Stimulated activated CD4-positive, alpha-beta T cell treated with anti-CD3 and anti-CD28 coated beads, Interleukin-15, amount 100 ng/mL, for 1 hour (primary cell): Measurements from ENCODE around the gene LRP1B.

ENCODE experiments used
- DNase-seq, 2 donors: peaks; one replicate each; pipeline ENCODE4 v3.0.0-alpha.2; 2020; ENCODE audit warnings: low read depth in 1 of 2, low spot score in 1 of 2

The LRP1B gene

GRCh38 chr2:142131010-142131669, at the start of gene LRP1B:
Gene LRP1B (minus strand): TSS chr2:142131016. CDS start chr2:142130729, 287 bp downstream.
- no peak for DNase-seq

GRCh38 chr2:142179686-142180085, 48.9 kb upstream of the LRP1B start:
- no peak for DNase-seq

- no peak for DNase-seq
Observed at GRCh38 chr2:142178604-142179003, 47.8 kb upstream of the LRP1B start.

- DNase-seq: no peak
Observed at GRCh38 chr2:142176941-142177340, 46.1 kb upstream of the LRP1B start.

- DNase-seq: no peak
Observed at GRCh38 chr2:142175813-142176338, 45.1 kb upstream of the LRP1B start.

GRCh38 chr2:142174176-142174575, 43.4 kb upstream of the LRP1B start:
- no peak for DNase-seq

- no peak for DNase-seq
Observed at GRCh38 chr2:142170847-142171246, 40.0 kb upstream of the LRP1B start.

GRCh38 chr2:142165790-142166189, 35.0 kb upstream of the LRP1B start:
- no peak for DNase-seq

GRCh38 chr2:142153601-142154000, 22.8 kb upstream of the LRP1B start:
- no peak for DNase-seq

- DNase-seq: no peak
Observed at GRCh38 chr2:142150453-142150852, 19.6 kb upstream of the LRP1B start.

- DNase-seq: no peak
Observed at GRCh38 chr2:142144547-142144946, 13.7 kb upstream of the LRP1B start.

- DNase-seq: no peak
Observed at GRCh38 chr2:142142595-142142994, 11.8 kb upstream of the LRP1B start.

GRCh38 chr2:142140434-142140845, 9.6 kb upstream of the LRP1B start:
- DNase-seq: no peak

- DNase-seq: no peak
Observed at GRCh38 chr2:142139384-142139783, 8.6 kb upstream of the LRP1B start.

- no peak for DNase-seq
Observed at GRCh38 chr2:142136571-142136970, 5.8 kb upstream of the LRP1B start.

- DNase-seq: no peak
Observed at GRCh38 chr2:142134911-142135310, 4.1 kb upstream of the LRP1B start.

GRCh38 chr2:142130111-142131009, 456 bp downstream of the LRP1B start:
- no peak for DNase-seq

GRCh38 chr2:142128105-142128504, 2.7 kb downstream of the LRP1B start:
- no peak for DNase-seq

GRCh38 chr2:142127248-142127647, 3.6 kb downstream of the LRP1B start:
- DNase-seq: no peak

- DNase-seq: no peak
Observed at GRCh38 chr2:142124706-142125105, 6.1 kb downstream of the LRP1B start.

GRCh38 chr2:142119347-142119746, 11.5 kb downstream of the LRP1B start:
- DNase-seq: no peak

- no peak for DNase-seq
Observed at GRCh38 chr2:142112757-142113221, 18.0 kb downstream of the LRP1B start.
